ENCODE data around the gene CBLN2.

Gene CBLN2

DNA sequence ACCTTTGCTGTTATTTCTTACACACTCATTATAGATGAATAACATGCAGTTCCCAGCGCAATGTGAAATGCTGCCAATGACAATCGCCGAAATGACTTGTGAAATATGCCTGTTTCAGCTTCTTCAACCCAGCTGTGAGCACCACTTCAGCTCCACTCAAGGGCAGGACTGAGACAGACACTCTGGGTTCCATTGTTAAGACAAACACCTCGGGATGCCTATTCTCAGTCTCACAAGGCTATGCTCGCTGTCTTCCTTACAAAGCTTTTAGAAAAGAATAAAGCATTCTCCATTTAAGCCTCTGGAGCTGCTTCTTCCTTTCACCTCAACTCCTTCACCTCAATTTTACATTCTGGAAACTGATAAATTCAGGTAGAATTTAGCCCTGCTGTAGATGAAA is 4.2 kb downstream of the CBLN2 start (continued):
- TF ChIP-seq KLF9 (tag by site-specific recombination; IDR thresholded peaks at IDR 0.05; ENCODE audit: low read depth): no peak
- no peak for TF ChIP-seq HOXA7 (CRISPR knock-in tag; IDR thresholded peaks at IDR 0.05; ENCODE audit: borderline replicate concordance)
- no peak for TF ChIP-seq ZNF530 (tag by site-specific recombination; IDR thresholded peaks at IDR 0.05; ENCODE audit: low read depth)
- no peak for TF ChIP-seq ZNF404 (tag by site-specific recombination; IDR thresholded peaks at IDR 0.05)
- TF ChIP-seq ZNF670 (tag by site-specific recombination; IDR thresholded peaks at IDR 0.05; ENCODE audit: low read depth): no peak
- no peak for TF ChIP-seq ZNF37A (tag by site-specific recombination; IDR thresholded peaks at IDR 0.05)
- TF ChIP-seq ZNF221 (tag by site-specific recombination; IDR thresholded peaks at IDR 0.05; ENCODE audit: borderline replicate concordance): no peak
- no peak for TF ChIP-seq ZNF2 (tag by site-specific recombination; IDR thresholded peaks at IDR 0.05)
- TF ChIP-seq ZSCAN5A (tag by site-specific recombination; IDR thresholded peaks at IDR 0.05): no peak

DNA sequence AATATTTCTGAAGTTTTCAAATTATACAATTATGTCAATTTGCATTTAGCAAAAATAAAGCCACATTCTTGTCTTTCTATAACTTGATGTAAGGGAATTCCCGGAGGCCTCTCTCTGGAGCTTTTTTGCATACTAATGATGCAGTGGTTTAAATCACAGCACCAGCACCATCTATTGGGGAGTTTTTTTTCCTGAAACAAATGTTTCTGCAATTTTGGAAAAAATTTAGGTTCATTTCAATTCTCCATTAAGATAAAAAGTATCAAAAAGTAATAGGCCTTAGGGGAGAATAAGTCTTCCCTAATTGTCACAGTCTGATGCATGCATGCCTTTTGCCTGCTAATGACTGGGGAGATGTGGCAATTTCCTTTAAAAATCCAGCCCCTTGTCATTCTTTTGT is 13.5 kb downstream of the CBLN2 start:
- H3K9me3 ChIP-seq (ENCODE audit: control insufficient read depth, insufficient read depth, low read depth, low read length): no peaks in the 10 kb centered on the region
- H3K4me3 ChIP-seq (ENCODE audit: low read depth, low read length): no peak overlapping the region
- H3K4me1 ChIP-seq (ENCODE audit: control insufficient read depth, insufficient read depth, low read length): no peaks in the 10 kb centered on the region
- H3K36me3 ChIP-seq (ENCODE audit: control insufficient read depth in 2 of 2, insufficient read depth in 1 of 2, low read length in 2 of 2): no peaks in the 10 kb centered on the region
- no peak overlapping the region for H3K27ac ChIP-seq (ENCODE audit: extremely low read depth, low read depth, low read length)
- CTCF ChIA-PET: no interaction called here
- TF ChIP-seq ZNF561 (tag by site-specific recombination; IDR thresholded peaks at IDR 0.05; ENCODE audit: borderline replicate concordance) (no peak), GLI2 (tag by site-specific recombination; IDR thresholded peaks at IDR 0.05; ENCODE audit: borderline replicate concordance, low read depth) (no peak), ZNF837 (tag by site-specific recombination; IDR thresholded peaks at IDR 0.05) (no peak), ZBTB8A (tag by site-specific recombination; IDR thresholded peaks at IDR 0.05) (no peak), HOXA7 (CRISPR knock-in tag; IDR thresholded peaks at IDR 0.05; ENCODE audit: borderline replicate concordance) (no peak), ZFP69B (tag by site-specific recombination; IDR thresholded peaks at IDR 0.05) (no peak), ZNF692 (tag by site-specific recombination; IDR thresholded peaks at IDR 0.05) (no peak), SCRT2 (tag by site-specific recombination; IDR thresholded peaks at IDR 0.05) (no peak), SALL2 (tag by site-specific recombination; IDR thresholded peaks at IDR 0.05; ENCODE audit: borderline replicate concordance) (no peak), ZNF791 (tag by site-specific recombination; IDR thresholded peaks at IDR 0.05) (no peak)
- POLR2A ChIA-PET: no interaction called here

DNA sequence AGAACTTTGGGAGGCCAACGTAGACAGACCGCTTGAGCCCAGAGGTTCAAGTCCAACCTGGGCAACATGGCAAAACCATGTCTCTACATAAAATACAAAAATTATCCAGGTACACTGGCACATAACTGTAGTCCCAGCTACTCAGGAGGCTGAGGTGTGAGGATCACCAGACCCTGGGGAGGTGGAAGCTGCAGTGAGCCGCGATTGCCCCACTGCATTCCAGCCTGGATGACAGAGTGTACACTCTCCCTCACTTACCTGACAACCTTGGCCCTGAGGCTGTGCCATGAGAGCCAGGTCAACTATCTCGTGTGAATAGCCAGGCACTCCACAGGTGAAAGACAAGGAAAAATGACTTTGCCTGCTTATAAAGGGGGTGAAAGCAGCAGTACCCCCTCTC is 39.3 kb downstream of the CBLN2 start:
- H3K27ac ChIP-seq (ENCODE audit: extremely low read depth, low read depth, low read length): no peak overlapping the region
- ChIA-PET CTCF (no interaction called here), POLR2A (no interaction called here)
- H3K4me1 ChIP-seq (ENCODE audit: control insufficient read depth, insufficient read depth, low read length): no peaks in the 10 kb centered on the region
- no peaks in the 10 kb centered on the region for H3K36me3 ChIP-seq (ENCODE audit: control insufficient read depth in 2 of 2, insufficient read depth in 1 of 2, low read length in 2 of 2)
- TF ChIP-seq KLF7 (tag by site-specific recombination; IDR thresholded peaks at IDR 0.05; ENCODE audit: borderline replicate concordance) (no peak), FEZF1 (tag by site-specific recombination; IDR thresholded peaks at IDR 0.05) (no peak), ZNF692 (tag by site-specific recombination; IDR thresholded peaks at IDR 0.05) (no peak), ZNF449 (tag by site-specific recombination; IDR thresholded peaks at IDR 0.05) (no peak), ZNF768 (tag by site-specific recombination; IDR thresholded peaks at IDR 0.05) (no peak), ZNF394 (tag by site-specific recombination; IDR thresholded peaks at IDR 0.05; ENCODE audit: borderline replicate concordance) (no peak)
- H3K4me3 ChIP-seq (ENCODE audit: low read depth, low read length): no peak overlapping the region
- no peaks in the 10 kb centered on the region for H3K9me3 ChIP-seq (ENCODE audit: control insufficient read depth, insufficient read depth, low read depth, low read length)
